Osteoblast (primary cell): ENCODE data around the gene ARHGEF1. TPM values are rescaled to one million over a fixed set of nuclear protein-coding genes. Genes with fewer than 3 reads are reported as not detected.
A peak's percentile ranks its signal among the peaks of the same experiment; 100 is the strongest.

Source experiments
- DNase-seq: peaks from one replicate; pipeline ENCODE4 v3.0.0; 2011; ENCODE audit warnings: low spot score, mixed read lengths; ENCODE audit not compliant: insufficient read length; ENCODE audit errors: missing footprints
- H2AFZ ChIP-seq: 2 replicates; pipeline ENCODE4 v1.6.0; 2011; ENCODE audit warnings: mild to moderate bottlenecking, low read length
- H3K27ac ChIP-seq: 2 replicates; pipeline ENCODE4 v1.5.1; 2011; ENCODE audit warnings: mild to moderate bottlenecking, low read depth, low read length, moderate library complexity
- H3K27me3 ChIP-seq: 2 replicates; pipeline ENCODE4 v1.6.0; 2012; ENCODE audit warnings: mild to moderate bottlenecking, control low read depth, inconsistent platforms, low read length, moderate library complexity; ENCODE audit not compliant: insufficient read depth
- H3K36me3 ChIP-seq: 2 replicates; pipeline ENCODE4 v1.5.1; 2011; ENCODE audit warnings: mild to moderate bottlenecking, low read length, control low read depth, moderate library complexity; ENCODE audit not compliant: insufficient read depth
- H3K4me1 ChIP-seq: 2 replicates; pipeline ENCODE4 v1.5.1; 2011; ENCODE audit warnings: mild to moderate bottlenecking, low read length, control low read depth, moderate library complexity; ENCODE audit not compliant: insufficient read depth
- H3K4me2 ChIP-seq: 2 replicates; pipeline ENCODE4 v1.6.0; 2011; ENCODE audit warnings: mild to moderate bottlenecking, low read length; ENCODE audit not compliant: insufficient read depth
- H3K4me3 ChIP-seq: fragments of 200-600 bp; sonication (generic); 3 replicates; pipeline ENCODE4 v1.5.1; 2012; ENCODE audit warnings: mild to moderate bottlenecking, low read length, inconsistent platforms; ENCODE audit not compliant: insufficient read depth
- H3K79me2 ChIP-seq: 2 replicates; pipeline ENCODE4 v1.6.0; 2012; ENCODE audit warnings: mild to moderate bottlenecking, low read length, control low read depth, inconsistent platforms; ENCODE audit not compliant: insufficient read depth
- H3K9me3 ChIP-seq: 2 replicates; pipeline ENCODE4 v1.5.1; 2011; ENCODE audit warnings: low read depth, low read length, control low read depth
- H4K20me1 ChIP-seq: 2 replicates; pipeline ENCODE4 v1.6.0; 2012; ENCODE audit warnings: mild to moderate bottlenecking, low read length, control low read depth; ENCODE audit not compliant: insufficient read depth
- CTCF ChIP-seq: IDR thresholded peaks from 2 replicates; pipeline ENCODE4 v1.5.1; 2011; ENCODE audit warnings: mild to moderate bottlenecking, low read depth, low read length, moderate library complexity; ENCODE audit errors: extremely low read depth
- total RNA-seq: library from RNA; depleted of rRNA; stranded (reverse); fragments of >200 nt; gene quantifications from 2 replicates; pipeline ENCODE4 v1.2.3, GENCODE V29; 2012

Gene ARHGEF1
- total RNA-seq, 1 donor = 31.8 TPM

GRCh38 chr19:41939861-41940730, 57.1 kb downstream of the ARHGEF1 start:
- peak; percentile 93 for DNase-seq
- Histone ChIP-seq H3K79me2 (no peaks in the 10 kb centered on the region), H3K4me1 (peaks cover 14% of the 10 kb centered on the region), H3K27ac (no peak overlapping the region), H4K20me1 (peaks cover 3% of the 10 kb centered on the region), H3K4me3 (peak overlapping the region; percentile 74), H3K27me3 (no peaks in the 10 kb centered on the region), H3K4me2 (peak overlapping the region; percentile 81), H2AFZ (peak overlapping the region; percentile 78), H3K36me3 (no peaks in the 10 kb centered on the region), H3K9me3 (no peaks in the 10 kb centered on the region)
- TF ChIP-seq CTCF = no peak

- Histone ChIP-seq H3K4me2 (peak overlapping the region; percentile 81), H4K20me1 (no peaks in the 10 kb centered on the region), H3K79me2 (no peaks in the 10 kb centered on the region), H3K27ac (no peak overlapping the region), H3K4me1 (peaks cover 10% of the 10 kb centered on the region), H3K27me3 (no peaks in the 10 kb centered on the region), H2AFZ (peak overlapping the region; percentile 63), H3K9me3 (no peaks in the 10 kb centered on the region), H3K36me3 (no peaks in the 10 kb centered on the region), H3K4me3 (peak overlapping the region; percentile 74)
- DNase-seq = peak; percentile 89
- no peak for TF ChIP-seq CTCF
These were observed 57.9 kb downstream of the ARHGEF1 start for GRCh38 chr19:41940731-41941409.

- Histone ChIP-seq H2AFZ (no peak overlapping the region), H3K27me3 (no peaks in the 10 kb centered on the region), H4K20me1 (no peaks in the 10 kb centered on the region), H3K4me3 (no peak overlapping the region), H3K4me1 (peaks cover 3% of the 10 kb centered on the region), H3K9me3 (no peaks in the 10 kb centered on the region), H3K4me2 (no peak overlapping the region), H3K79me2 (no peaks in the 10 kb centered on the region), H3K36me3 (no peaks in the 10 kb centered on the region), H3K27ac (no peak overlapping the region)
- peak; percentile 82 for DNase-seq
- TF ChIP-seq CTCF = no peak
These were observed 58.6 kb downstream of the ARHGEF1 start for GRCh38 chr19:41941410-41942202.
